ENCODE data around the gene ARHGEF19.
A peak's percentile ranks its signal among the peaks of the same experiment; 100 is the strongest.
"Not testable (repeated sequence)": the region's sequence is repeated elsewhere in the genome, so short reads cannot be mapped to it uniquely, and the experiment has no call there.

The ARHGEF19 gene

DNA sequence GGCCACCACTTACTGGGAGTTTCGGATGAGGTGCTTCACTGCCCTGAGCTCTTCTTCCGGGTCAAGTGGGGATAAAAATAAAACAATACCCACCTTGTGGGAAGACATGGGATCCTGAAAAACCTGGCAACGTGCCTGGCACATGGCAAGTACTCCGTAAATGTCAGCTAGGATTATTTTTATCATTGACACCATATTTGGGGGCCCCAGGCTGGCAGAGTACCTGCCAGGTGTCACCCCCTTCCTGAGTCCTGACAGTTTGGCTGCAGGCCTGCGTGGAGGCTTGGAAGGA, 47.4 kb downstream of the ARHGEF19 start:
- H3F3A ChIP-seq (ENCODE audit: control insufficient read depth, insufficient read depth): no peaks in the 10 kb centered on the region
- TF ChIP-seq EZH2phosphoT487 (IDR thresholded peaks at IDR 0.05; ENCODE audit: borderline replicate concordance, low read length) (no peak), CTCF (IDR thresholded peaks at IDR 0.05; ENCODE audit: low read depth, low read length, poor library complexity, severe bottlenecking) (no peak)
- no peaks in the 10 kb centered on the region for H3K9me2 ChIP-seq (replicated peaks; ENCODE audit: control insufficient read depth, low read length)
- no peak overlapping the region for H3K27ac ChIP-seq (ENCODE audit: low read depth, low read length)
- no peaks in the 10 kb centered on the region for H4K20me1 ChIP-seq (ENCODE audit: control insufficient read depth, insufficient read depth, low read depth, low read length)
- H3K27me3 ChIP-seq (ENCODE audit: control insufficient read depth, low read length): peaks cover 10% of the 10 kb centered on the region; the same call in 1 of the 2 replicates
- no peaks in the 10 kb centered on the region for H3K9me3 ChIP-seq (ENCODE audit: control insufficient read depth, insufficient read depth, low read length)
- H3K4me2 ChIP-seq (ENCODE audit: low read length): no peak overlapping the region
- H3K4me1 ChIP-seq (ENCODE audit: control insufficient read depth, low read length): peaks cover 17% of the 10 kb centered on the region
- H3K79me2 ChIP-seq (ENCODE audit: control insufficient read depth, low read length): no peaks in the 10 kb centered on the region
- H3K4me3 ChIP-seq (ENCODE audit: low read length): no peak overlapping the region
- no peaks in the 10 kb centered on the region for H3K36me3 ChIP-seq (ENCODE audit: control insufficient read depth, low read length)

DNA sequence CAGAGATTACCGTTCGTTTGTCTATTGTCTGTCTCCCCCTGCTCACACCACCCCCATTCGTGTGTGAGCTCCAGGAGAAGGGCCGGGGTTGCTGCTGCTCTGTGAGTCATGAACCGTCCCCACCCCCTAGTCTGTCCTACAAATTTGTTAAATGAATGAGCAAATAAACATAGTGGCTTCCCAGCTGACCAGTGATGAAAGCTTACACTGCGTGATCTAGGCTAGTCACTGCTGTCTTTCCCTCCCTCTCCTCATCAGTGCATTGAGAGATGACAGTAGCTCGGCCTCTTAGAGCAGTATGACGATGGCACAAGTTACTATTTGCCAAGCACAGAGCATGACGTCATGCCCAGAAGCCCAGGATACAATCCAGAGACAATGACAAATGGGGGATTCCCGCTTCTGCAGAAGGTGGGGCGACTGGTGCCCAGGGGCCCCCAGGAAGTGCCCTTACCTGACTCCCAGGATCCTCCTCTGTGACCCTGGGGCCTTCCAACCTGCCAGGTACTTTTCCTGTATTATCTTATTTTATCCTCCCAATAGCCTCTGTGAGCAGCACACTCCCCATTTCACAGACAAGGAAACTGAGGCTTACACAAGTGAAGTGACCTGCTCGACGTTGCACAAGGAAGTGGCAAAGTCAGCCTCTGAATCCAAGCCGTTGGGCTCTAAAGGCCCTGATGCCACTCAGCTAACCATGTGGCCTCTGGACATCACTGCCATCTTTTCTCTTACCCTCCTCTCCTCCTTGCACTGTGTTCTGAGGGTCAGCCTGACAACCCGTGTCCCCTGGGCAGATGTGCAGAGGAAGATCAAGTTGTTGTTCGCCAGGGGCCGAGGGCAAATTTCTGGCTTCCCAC, 48.0 kb downstream of the ARHGEF19 start:
- Histone ChIP-seq H3K4me2 (ENCODE audit: low read length) (no peak overlapping the region), H3K27ac (ENCODE audit: low read depth, low read length) (no peak overlapping the region), H4K20me1 (ENCODE audit: control insufficient read depth, insufficient read depth, low read depth, low read length) (no peaks in the 10 kb centered on the region), H3F3A (ENCODE audit: control insufficient read depth, insufficient read depth) (no peaks in the 10 kb centered on the region), H3K27me3 (ENCODE audit: control insufficient read depth, low read length) (peaks cover 10% of the 10 kb centered on the region; the same call in 1 of the 2 replicates), H3K79me2 (ENCODE audit: control insufficient read depth, low read length) (no peaks in the 10 kb centered on the region), H3K36me3 (ENCODE audit: control insufficient read depth, low read length) (no peaks in the 10 kb centered on the region), H3K4me1 (ENCODE audit: control insufficient read depth, low read length) (peaks cover 17% of the 10 kb centered on the region), H3K9me3 (ENCODE audit: control insufficient read depth, insufficient read depth, low read length) (no peaks in the 10 kb centered on the region), H3K9me2 (replicated peaks; ENCODE audit: control insufficient read depth, low read length) (no peaks in the 10 kb centered on the region), H3K4me3 (ENCODE audit: low read length) (no peak overlapping the region)
- TF ChIP-seq EZH2phosphoT487 (IDR thresholded peaks at IDR 0.05; ENCODE audit: borderline replicate concordance, low read length) (no peak), CTCF (IDR thresholded peaks at IDR 0.05; ENCODE audit: low read depth, low read length, poor library complexity, severe bottlenecking) (no peak)

- H3K27ac ChIP-seq (ENCODE audit: low read depth, low read length); H4K20me1 ChIP-seq (ENCODE audit: control insufficient read depth, insufficient read depth, low read depth, low read length); H3K4me2 ChIP-seq (ENCODE audit: low read length); H3K9me3 ChIP-seq (ENCODE audit: control insufficient read depth, insufficient read depth, low read length); H3K27me3 ChIP-seq (ENCODE audit: control insufficient read depth, low read length); H3K4me3 ChIP-seq (ENCODE audit: low read length); H3K9me2 ChIP-seq (replicated peaks; ENCODE audit: control insufficient read depth, low read length); H3F3A ChIP-seq (ENCODE audit: control insufficient read depth, insufficient read depth); H3K36me3 ChIP-seq (ENCODE audit: control insufficient read depth, low read length); H3K79me2 ChIP-seq (ENCODE audit: control insufficient read depth, low read length): not testable (repeated sequence)
- peaks cover 11% of the 10 kb centered on the region for H3K4me1 ChIP-seq (ENCODE audit: control insufficient read depth, low read length)
These were observed 48.7 kb downstream of the ARHGEF19 start for GRCh38 chr1:16163608-16164212.

DNA sequence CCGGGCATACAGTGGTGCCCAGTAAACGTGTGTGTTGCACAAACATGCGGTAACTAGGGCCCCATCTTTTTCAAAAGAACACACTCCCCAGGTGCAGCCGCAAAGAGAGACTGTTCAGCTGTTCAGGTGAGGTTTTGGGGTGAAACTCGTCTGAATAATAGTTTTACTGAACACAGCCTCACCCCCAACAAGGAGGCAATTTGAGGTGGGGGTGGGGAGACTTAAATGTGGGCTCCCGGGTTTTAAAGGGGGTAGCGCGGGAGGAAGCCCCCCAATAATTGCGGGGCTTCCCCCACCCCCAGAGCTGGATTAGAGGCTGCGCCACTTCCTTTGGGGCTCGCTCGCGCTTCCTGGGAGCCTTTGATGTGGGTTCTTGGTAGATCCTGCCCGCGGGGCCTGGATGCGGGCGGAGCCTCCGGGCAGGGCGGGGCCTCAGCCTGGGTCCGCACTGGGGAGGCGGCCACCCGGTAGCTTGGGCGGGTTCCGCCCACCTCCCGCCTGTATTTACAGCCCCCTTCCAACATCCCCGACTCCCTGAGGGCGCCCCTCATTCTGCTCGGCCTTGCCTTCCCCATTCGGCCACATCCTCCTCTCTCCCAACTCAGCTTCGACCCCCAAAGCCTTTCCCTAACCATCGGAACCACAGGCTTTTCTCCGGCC, 50.2 kb downstream of the ARHGEF19 start:
- no peak overlapping the region for H3K4me3 ChIP-seq (ENCODE audit: low read length)
- peaks cover 4% of the 10 kb centered on the region; the same call in 1 of the 2 replicates for H3K4me1 ChIP-seq (ENCODE audit: control insufficient read depth, low read length)
- no peaks in the 10 kb centered on the region for H3K9me3 ChIP-seq (ENCODE audit: control insufficient read depth, insufficient read depth, low read length)
- no peak overlapping the region for H3K27ac ChIP-seq (ENCODE audit: low read depth, low read length)
- peak overlapping the region; percentile 23 for H3K4me2 ChIP-seq (ENCODE audit: low read length)
- H4K20me1 ChIP-seq (ENCODE audit: control insufficient read depth, insufficient read depth, low read depth, low read length): no peaks in the 10 kb centered on the region
- H3K36me3 ChIP-seq (ENCODE audit: control insufficient read depth, low read length): no peaks in the 10 kb centered on the region
- TF ChIP-seq CTCF (IDR thresholded peaks at IDR 0.05; ENCODE audit: low read depth, low read length, poor library complexity, severe bottlenecking): no peak
- TF ChIP-seq EZH2phosphoT487 (IDR thresholded peaks at IDR 0.05; ENCODE audit: borderline replicate concordance, low read length): no peak
- no peaks in the 10 kb centered on the region for H3K79me2 ChIP-seq (ENCODE audit: control insufficient read depth, low read length)
- 0 out of 2 replicates have a peak, but pooled peaks cover 3% of the 10 kb centered on the region for H3F3A ChIP-seq (ENCODE audit: control insufficient read depth, insufficient read depth)
- no peaks in the 10 kb centered on the region for H3K9me2 ChIP-seq (replicated peaks; ENCODE audit: control insufficient read depth, low read length)
- peaks cover 8% of the 10 kb centered on the region; the same call in 1 of the 2 replicates for H3K27me3 ChIP-seq (ENCODE audit: control insufficient read depth, low read length)

Measured in DOHH2 (cell line).